Thyroid gland (tissue), 4 donors: ENCODE measurements around the gene MT1HL1. TPM values are rescaled to one million over a fixed set of nuclear protein-coding genes. Genes with fewer than 3 reads are reported as not detected.
A peak's percentile ranks its signal among the peaks of the same experiment; 100 is the strongest.

Experiments used
- DNase-seq, 2 donors: peaks; one replicate each; pipeline ENCODE4 v3.0.0-alpha.2; 2019
- H3K27ac ChIP-seq, 3 donors: fragments of 200-600 bp; sonication (generic); 1 replicate in 2 of 3; 2 replicates in 1 of 3; pipeline ENCODE4 v1.5.1; 2016 to 2019; ENCODE audit warnings: mild to moderate bottlenecking in 1 of 3, moderate library complexity in 1 of 3
- H3K27me3 ChIP-seq: fragments of 200-600 bp; sonication (generic); one replicate; pipeline ENCODE4 v1.5.1; 2019
- H3K36me3 ChIP-seq, 2 donors: fragments of 200-600 bp; sonication (generic); one replicate each; pipeline ENCODE4 v1.5.1; 2016 to 2019
- H3K4me1 ChIP-seq, 2 donors: fragments of 200-600 bp; sonication (generic); one replicate each; pipeline ENCODE4 v1.5.1; 2017 to 2019
- H3K4me3 ChIP-seq, 3 donors: fragments of 200-600 bp; sonication (generic); replicated peaks in 1 of 3; 1 replicate in 2 of 3; 2 replicates in 1 of 3; pipeline ENCODE4 v1.5.1; 2016; ENCODE audit warnings: mild to moderate bottlenecking in 1 of 3
- H3K9me3 ChIP-seq: fragments of 200-600 bp; sonication (generic); one replicate; pipeline ENCODE4 v1.5.1; 2017
- CTCF ChIP-seq, 6 experiments: fragments of 200-600 bp in 3 of 6; fragments of 450-650 bp in 3 of 6; sonication (generic) in 3 of 6; IDR thresholded peaks; one replicate each; pipeline ENCODE4 v1.5.1; 2016 to 2019; ENCODE audit warnings: antibody characterized with exemption in 6 of 6, mild to moderate bottlenecking in 2 of 6, inconsistent platforms in 1 of 6, moderate library complexity in 1 of 6
- POLR2A ChIP-seq, 2 donors: fragments of 450-650 bp; IDR thresholded peaks; one replicate each; pipeline ENCODE4 v1.6.1; 2017; ENCODE audit warnings: antibody characterized with exemption in 2 of 2, mild to moderate bottlenecking in 2 of 2, moderate library complexity in 1 of 2
- WGBS, 2 donors: methylation state at CpG; one replicate each; pipeline ENCODE4 v1.1.5; 2017; 5-methylcytosine and 5-hydroxymethylcytosine counted together
- intact Hi-C: fragments of 100-400 bp; cut with DNase I; formaldehyde crosslinking; loops from one replicate; pipeline ENCODE4 v1.15.1; 2023
- total RNA-seq, 4 donors: library from RNA; depleted of rRNA; stranded (reverse); fragments of >200 nt; gene quantifications; one replicate each; pipeline ENCODE4 v1.2.3, GENCODE V29; 2016

MT1HL1 gene
- total RNA-seq, 4 donors from 2014 or later: not detected

- Histone ChIP-seq H3K36me3 (no peaks in the 10 kb centered on the region), H3K4me3 (peak overlapping the region in 2 of 3 donors; percentile 40 to 76), H3K9me3 (no peaks in the 10 kb centered on the region), H3K27me3 (no peaks in the 10 kb centered on the region), H3K4me1 (peaks cover 25 to 26% of the 10 kb centered on the region in 2 donors), H3K27ac (peak overlapping the region; percentile 44 to 72 (median 64))
- TF ChIP-seq CTCF (IDR thresholded peaks at IDR 0.05) (no peak), POLR2A (IDR thresholded peaks at IDR 0.05) (no peak)
- 7 to 19% methylated on average over 14 of the region's 14 CpGs for WGBS, 2 donors
- DNase-seq: peak; percentile 79 to 85
- intact Hi-C loops: loop anchor here (10.0 kb wide), 1 partner anchor 191 kb away; no protein-coding TSS in a partner anchor
Observed at GRCh38 chr1:237043846-237044636, 39.8 kb upstream of the MT1HL1 start.

DNA sequence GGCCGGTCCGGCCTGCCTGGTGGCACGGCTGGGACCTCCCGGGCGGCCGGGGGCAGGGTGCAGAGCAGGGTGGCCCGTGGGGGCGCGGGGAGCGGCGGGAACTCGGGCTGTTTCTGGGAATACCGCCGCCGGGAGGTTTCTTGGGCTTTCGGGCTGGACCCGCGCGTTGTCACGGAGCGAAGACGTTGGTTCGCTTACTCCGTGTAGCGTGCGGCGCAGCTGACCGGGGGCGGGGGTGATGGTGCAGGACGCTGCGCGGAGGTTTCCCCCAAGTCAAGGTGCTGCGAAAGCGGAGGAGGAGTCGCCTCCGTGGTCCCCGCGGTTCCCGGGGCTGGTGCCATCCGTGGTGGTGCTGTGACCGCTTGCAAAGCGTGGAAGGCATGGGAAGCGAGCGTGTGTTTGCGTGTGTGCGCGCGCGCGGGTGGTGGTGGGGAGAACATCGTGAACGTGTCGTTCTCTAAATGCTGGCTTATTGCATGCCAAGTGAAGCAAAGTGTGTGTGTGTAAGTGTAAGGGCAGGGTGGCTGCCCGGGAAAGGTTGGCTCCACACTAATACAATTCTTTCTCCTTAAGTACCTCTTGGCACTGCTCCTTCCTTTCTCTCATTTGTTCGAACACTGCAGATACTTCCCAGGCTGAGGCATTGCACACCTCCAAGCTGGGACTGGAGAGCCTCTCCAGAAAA is 38.8 kb upstream of the MT1HL1 start:
- Histone ChIP-seq H3K27me3 (no peaks in the 10 kb centered on the region), H3K4me1 (peaks cover 25 to 26% of the 10 kb centered on the region in 2 donors), H3K27ac (peak overlapping the region; percentile 45 to 72 (median 64)), H3K4me3 (peak overlapping the region; percentile 14 to 76 (median 40)), H3K9me3 (no peaks in the 10 kb centered on the region), H3K36me3 (no peaks in the 10 kb centered on the region)
- intact Hi-C loops: loop anchor here (10.0 kb wide), 1 partner anchor 192 kb away; no protein-coding TSS in a partner anchor
- whole genome bisulfite sequencing, 2 donors: 0 to 1% methylated on average over 15 to 22 of the region's 55 CpGs
- TF ChIP-seq CTCF (IDR thresholded peaks at IDR 0.05): no peak
- no peak for TF ChIP-seq POLR2A (IDR thresholded peaks at IDR 0.05)
- DNase-seq: peak; percentile 68 to 72

DNA sequence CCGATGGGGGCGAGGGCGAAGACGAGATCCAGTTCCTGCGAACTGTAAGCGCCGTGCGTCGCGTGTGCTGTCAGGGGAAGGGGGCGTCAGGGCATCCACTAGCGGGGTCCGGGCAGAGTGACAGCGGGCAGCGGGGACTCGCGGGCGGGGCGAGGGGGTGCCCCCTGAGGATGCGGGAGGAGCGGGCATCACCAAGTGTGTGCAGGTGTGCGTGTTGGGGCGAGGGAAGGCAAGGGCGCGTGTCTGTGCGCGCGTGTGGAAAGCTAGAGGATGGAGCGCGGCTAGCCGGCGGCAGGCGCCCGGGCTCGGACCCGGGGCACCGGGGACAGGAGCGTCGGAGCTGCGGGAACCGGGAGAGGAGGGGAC is 38.3 kb upstream of the MT1HL1 start:
- Histone ChIP-seq H3K27ac (peak overlapping the region; percentile 45 to 72 (median 64)), H3K4me3 (peak overlapping the region; percentile 14 to 76 (median 40)), H3K4me1 (peaks cover 25 to 26% of the 10 kb centered on the region in 2 donors), H3K27me3 (no peaks in the 10 kb centered on the region), H3K9me3 (no peaks in the 10 kb centered on the region), H3K36me3 (no peaks in the 10 kb centered on the region)
- WGBS, 2 donors: 0 to 3% methylated on average over 7 to 13 of the region's 41 CpGs
- DNase-seq: peak in 1 of 2 donors; percentile 38
- no peak for TF ChIP-seq POLR2A (IDR thresholded peaks at IDR 0.05)
- TF ChIP-seq CTCF (IDR thresholded peaks at IDR 0.05): no peak
- intact Hi-C loops: loop anchor here (10.0 kb wide), 1 partner anchor 192 kb away; no protein-coding TSS in a partner anchor

- WGBS, 2 donors: 3 to 6% methylated on average over 12 to 25 of the region's 87 CpGs
- Histone ChIP-seq H3K36me3 (no peaks in the 10 kb centered on the region), H3K27ac (peak within 1 kb of the TSS; percentile 45 to 72 (median 64)), H3K9me3 (no peaks in the 10 kb centered on the region), H3K27me3 (no peaks in the 10 kb centered on the region), H3K4me3 (peak within 1 kb of the TSS; percentile 14 to 76 (median 40)), H3K4me1 (peaks cover 25% of the 10 kb centered on the region in 2 donors)
- TF ChIP-seq CTCF (IDR thresholded peaks at IDR 0.05): peak; percentile 41 to 84 (median 58)
- TF ChIP-seq POLR2A (IDR thresholded peaks at IDR 0.05): peak in 1 of 2 donors; percentile 75
- peak; percentile 74 to 82 for DNase-seq
- intact Hi-C loops: loop anchor here (10.0 kb wide), 1 partner anchor 193 kb away; no protein-coding TSS in a partner anchor
Observed at GRCh38 chr1:237041795-237042525, 37.7 kb upstream of the MT1HL1 start, which contains the start of gene RYR2. Gene RYR2, plus strand, starts transcription at chr1:237042184. Its CDS starts 338 bp downstream, at chr1:237042522.
